Osteocyte (in vitro differentiated cells): ENCODE measurements around the gene ADGRB2. TPM values are rescaled to one million over a fixed set of nuclear protein-coding genes. Genes with fewer than 3 reads are reported as not detected.
A peak's percentile ranks its signal among the peaks of the same experiment; 100 is the strongest.

Source experiments
- DNase-seq: peaks from one replicate; pipeline ENCODE4 v3.0.0; 2021; ENCODE audit warnings: mixed read lengths; ENCODE audit not compliant: unreplicated experiment; ENCODE audit errors: extremely low spot score
- H3K27ac Mint-ChIP-seq: one replicate; pipeline ENCODE4 v1.8.0; 2021; ENCODE audit warnings: mild to moderate bottlenecking, mixed read lengths; ENCODE audit not compliant: unreplicated experiment
- H3K27me3 Mint-ChIP-seq: one replicate; pipeline ENCODE4 v1.8.0; 2021; ENCODE audit warnings: mixed read lengths; ENCODE audit not compliant: unreplicated experiment
- H3K36me3 Mint-ChIP-seq: one replicate; pipeline ENCODE4 v1.8.0; 2021; ENCODE audit warnings: mixed read lengths; ENCODE audit not compliant: unreplicated experiment
- H3K4me1 Mint-ChIP-seq: one replicate; pipeline ENCODE4 v1.8.0; 2021; ENCODE audit warnings: mixed read lengths; ENCODE audit not compliant: unreplicated experiment
- H3K4me3 Mint-ChIP-seq: one replicate; pipeline ENCODE4 v1.8.0; 2021; ENCODE audit warnings: mild to moderate bottlenecking, moderate library complexity, mixed read lengths; ENCODE audit not compliant: unreplicated experiment
- H3K9me3 Mint-ChIP-seq: one replicate; pipeline ENCODE4 v1.8.0; 2021; ENCODE audit warnings: mixed read lengths; ENCODE audit not compliant: unreplicated experiment
- CTCF ChIP-seq: fragments of 200-600 bp; sonication (generic); IDR thresholded peaks from 2 replicates; pipeline ENCODE4 v1.5.0; 2021; ENCODE audit warnings: antibody characterized with exemption, mild to moderate bottlenecking, moderate library complexity
- total RNA-seq: library from RNA; stranded (reverse); gene quantifications from 2 replicates; pipeline ENCODE4 v1.2.1, GENCODE V29; 2021

Gene ADGRB2
- total RNA-seq, 1 donor from 2014 or later = 8.2 TPM

GRCh38 chr1:31802190-31803150 is 38.3 kb upstream of the ADGRB2 start:
- Mint-ChIP-seq H3K27me3 (peaks cover 4% of the 10 kb centered on the region), H3K9me3 (no peaks in the 10 kb centered on the region), H3K4me3 (no peak overlapping the region), H3K36me3 (no peaks in the 10 kb centered on the region), H3K4me1 (peaks cover 24% of the 10 kb centered on the region), H3K27ac (peak overlapping the region; percentile 16)
- no peak for TF ChIP-seq CTCF
- peak; percentile 25 for DNase-seq

- H3K4me1 Mint-ChIP-seq = peaks cover 28% of the 10 kb centered on the region
Measured at GRCh38 chr1:31801458-31801857, 37.3 kb upstream of the ADGRB2 start.

GRCh38 chr1:31800674-31800967 is 36.5 kb upstream of the ADGRB2 start:
- H3K27me3 Mint-ChIP-seq = peaks cover 4% of the 10 kb centered on the region
- H3K9me3 Mint-ChIP-seq = no peaks in the 10 kb centered on the region
- peaks cover 32% of the 10 kb centered on the region for H3K4me1 Mint-ChIP-seq
- H3K36me3 Mint-ChIP-seq = no peaks in the 10 kb centered on the region
- H3K27ac Mint-ChIP-seq = no peak overlapping the region
- TF ChIP-seq CTCF = no peak
- DNase-seq = no peak
- no peak overlapping the region for H3K4me3 Mint-ChIP-seq

More at GRCh38 chr1:31801458-31801857, 37.3 kb upstream of the ADGRB2 start:
- no peak overlapping the region for H3K27ac Mint-ChIP-seq
- H3K4me3 Mint-ChIP-seq = no peak overlapping the region
- no peaks in the 10 kb centered on the region for H3K9me3 Mint-ChIP-seq
- H3K27me3 Mint-ChIP-seq = peaks cover 4% of the 10 kb centered on the region
- no peaks in the 10 kb centered on the region for H3K36me3 Mint-ChIP-seq
- peak; percentile 36 for DNase-seq
- no peak for TF ChIP-seq CTCF

GRCh38 chr1:31799895-31800673 is 35.9 kb upstream of the ADGRB2 start:
- Mint-ChIP-seq H3K27ac (no peak overlapping the region), H3K9me3 (no peaks in the 10 kb centered on the region), H3K27me3 (peaks cover 4% of the 10 kb centered on the region), H3K4me1 (peaks cover 32% of the 10 kb centered on the region), H3K36me3 (no peaks in the 10 kb centered on the region), H3K4me3 (no peak overlapping the region)
- peak; percentile 30 for DNase-seq
- TF ChIP-seq CTCF = no peak
